Measurements from ENCODE around the gene TEAD3.
"Not testable (repeated sequence)": the region's sequence is repeated elsewhere in the genome, so short reads cannot be mapped to it uniquely, and the experiment has no call there.

TEAD3 gene

DNA sequence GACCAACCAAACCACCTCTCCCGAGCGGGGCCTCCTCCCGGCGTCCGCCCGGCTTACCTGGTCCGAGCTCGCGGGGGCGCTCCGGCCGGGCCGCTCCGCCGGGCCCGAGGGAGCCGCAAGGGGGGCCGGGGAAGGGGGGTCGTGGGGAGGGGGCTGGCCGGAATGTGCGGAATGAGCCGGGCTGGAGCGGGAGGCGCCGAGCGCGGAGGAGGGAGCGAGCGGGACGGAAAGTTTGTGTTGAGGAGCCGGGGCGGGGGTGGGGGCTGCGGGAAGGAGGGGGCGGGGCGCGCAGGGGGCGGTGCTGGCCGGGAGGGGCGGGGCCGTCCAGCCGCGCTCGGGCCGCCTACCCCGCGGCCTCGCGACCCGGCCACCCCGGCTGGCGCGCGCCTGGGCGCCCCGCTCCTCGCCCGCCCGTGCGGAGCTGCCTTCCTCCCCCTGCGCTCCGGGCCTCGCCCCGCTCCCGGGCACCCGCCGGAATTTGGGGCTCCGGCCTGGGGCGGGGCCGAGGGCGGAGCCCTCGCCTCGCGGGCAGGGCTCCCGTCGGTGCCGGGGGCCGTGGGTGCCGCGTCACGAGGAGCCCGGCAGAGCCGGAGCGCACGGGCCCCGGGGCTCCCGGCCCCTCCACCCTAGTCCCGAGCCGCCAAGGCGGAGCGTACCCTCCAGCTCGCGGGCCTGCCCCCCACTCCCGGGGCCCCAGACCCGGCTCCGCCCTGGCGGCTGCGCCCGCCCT, at the start of gene TEAD3:
TEAD3 (minus strand) TSS at position 239 of the 730 bp plus-strand sequence.
- peak within 1 kb of the TSS; percentile 25; the same call in 1 of the 2 replicates for H3K27ac ChIP-seq
- H3K4me3 ChIP-seq, result peak within 1 kb of the TSS; percentile 92
- DNase-seq (ENCODE audit: low read depth, low spot score), result no peak
- peak within 1 kb of the TSS; percentile 84 for H3K9ac ChIP-seq (ENCODE audit: insufficient read length)
- H3K9me3 ChIP-seq (ENCODE audit: low read depth, low read length), result no peaks in the 10 kb centered on the region
- TF ChIP-seq EZH2 (IDR thresholded peaks at IDR 0.05), result no peak
- TF ChIP-seq POLR2AphosphoS5 (IDR thresholded peaks at IDR 0.05; ENCODE audit: borderline replicate concordance, low read depth, low read length), result no peak
- TF ChIP-seq FOXP2 (optimal IDR thresholded peaks at IDR 0.05; ENCODE audit: control extremely low read depth, extremely low read length, insufficient read depth), result no peak
- no peaks in the 10 kb centered on the region for H3K36me3 ChIP-seq (ENCODE audit: insufficient read depth, low read length)

DNA sequence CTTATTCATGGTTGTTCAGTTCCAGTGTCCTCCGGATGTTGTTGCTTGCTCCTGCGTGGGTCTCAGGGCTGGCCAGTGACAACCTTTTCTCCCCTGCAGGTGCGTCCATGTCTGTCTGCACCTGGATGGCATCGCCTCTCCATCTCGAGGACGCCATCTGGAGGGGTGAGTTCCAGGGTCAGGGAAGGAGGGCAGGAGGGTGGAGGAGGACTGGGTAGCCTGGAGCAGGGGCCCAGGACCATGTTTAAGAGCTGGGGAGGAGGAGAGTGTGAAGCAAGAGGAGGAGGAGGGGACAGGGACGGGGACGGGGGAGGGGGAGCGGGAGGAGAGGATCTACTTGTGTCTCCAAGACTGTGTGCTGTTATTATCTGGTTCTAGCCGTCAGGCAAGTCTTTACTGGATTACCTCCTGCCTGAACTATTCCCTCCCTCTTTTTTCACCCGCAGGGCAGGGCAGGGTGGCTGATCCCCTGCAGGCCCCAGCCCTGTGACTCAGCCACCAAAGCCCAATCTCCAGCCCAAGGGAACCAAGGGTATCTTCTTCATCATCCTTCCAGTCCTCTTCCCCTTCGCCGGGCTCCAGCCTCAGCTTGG, 48.0 kb upstream of the TEAD3 start:
- Histone ChIP-seq H3K36me3 (ENCODE audit: insufficient read depth, low read length) (no peaks in the 10 kb centered on the region), H3K9me3 (ENCODE audit: low read depth, low read length) (no peaks in the 10 kb centered on the region; the same call in 1 of the 2 replicates), H3K4me3 (no peak overlapping the region), H3K9ac (ENCODE audit: insufficient read length) (no peak overlapping the region), H3K27ac (no peak overlapping the region)
- no peak for DNase-seq (ENCODE audit: low read depth, low spot score)
- no peak for TF ChIP-seq POLR2AphosphoS5 (IDR thresholded peaks at IDR 0.05; ENCODE audit: borderline replicate concordance, low read depth, low read length)
- no peak for TF ChIP-seq FOXP2 (optimal IDR thresholded peaks at IDR 0.05; ENCODE audit: control extremely low read depth, extremely low read length, insufficient read depth)
- no peak for TF ChIP-seq EZH2 (IDR thresholded peaks at IDR 0.05)

DNA sequence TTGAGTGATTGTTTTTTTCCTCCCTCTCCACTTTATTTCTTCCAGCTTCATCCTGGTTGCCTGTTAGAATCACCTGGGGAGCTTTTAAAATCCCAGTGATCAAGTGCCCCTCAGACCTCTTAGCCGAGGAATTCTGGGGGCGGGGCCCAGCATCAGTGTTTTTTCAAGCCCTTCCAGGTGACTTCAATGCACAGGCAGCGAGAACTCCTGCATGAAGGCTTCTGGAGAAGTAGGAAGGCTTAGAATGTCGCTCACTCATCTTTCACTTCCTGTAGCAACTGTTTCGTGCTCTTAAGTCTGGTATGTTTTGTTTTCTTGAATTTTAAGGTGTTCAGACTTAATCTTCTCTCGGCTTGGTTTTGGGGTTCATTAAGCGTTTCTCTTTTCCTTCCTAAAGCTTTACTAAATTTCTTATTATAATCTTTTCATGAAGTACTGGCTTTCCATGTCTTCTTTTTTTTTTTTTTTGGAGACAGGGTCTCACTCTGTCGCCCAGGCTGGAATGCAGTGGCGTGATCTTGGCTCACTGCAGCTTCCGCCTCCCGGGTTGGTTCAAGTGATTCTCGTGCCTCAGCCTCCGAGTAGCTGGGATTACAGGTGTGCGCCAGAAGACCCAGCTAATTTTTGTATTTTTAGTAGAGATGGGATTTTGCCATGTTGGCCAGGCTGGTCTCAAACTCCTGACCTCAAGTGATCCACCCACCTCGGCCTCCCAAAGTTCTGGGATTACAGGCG, 46.7 kb upstream of the TEAD3 start:
- no peaks in the 10 kb centered on the region; the same call in 1 of the 2 replicates for H3K9me3 ChIP-seq (ENCODE audit: low read depth, low read length)
- H3K4me3 ChIP-seq, result no peak overlapping the region
- DNase-seq (ENCODE audit: low read depth, low spot score), result no peak
- no peaks in the 10 kb centered on the region for H3K36me3 ChIP-seq (ENCODE audit: insufficient read depth, low read length)
- H3K9ac ChIP-seq (ENCODE audit: insufficient read length), result no peak overlapping the region
- TF ChIP-seq POLR2AphosphoS5 (IDR thresholded peaks at IDR 0.05; ENCODE audit: borderline replicate concordance, low read depth, low read length), result no peak
- TF ChIP-seq FOXP2 (optimal IDR thresholded peaks at IDR 0.05; ENCODE audit: control extremely low read depth, extremely low read length, insufficient read depth), result no peak
- TF ChIP-seq EZH2 (IDR thresholded peaks at IDR 0.05), result no peak
- no peak overlapping the region for H3K27ac ChIP-seq

DNA sequence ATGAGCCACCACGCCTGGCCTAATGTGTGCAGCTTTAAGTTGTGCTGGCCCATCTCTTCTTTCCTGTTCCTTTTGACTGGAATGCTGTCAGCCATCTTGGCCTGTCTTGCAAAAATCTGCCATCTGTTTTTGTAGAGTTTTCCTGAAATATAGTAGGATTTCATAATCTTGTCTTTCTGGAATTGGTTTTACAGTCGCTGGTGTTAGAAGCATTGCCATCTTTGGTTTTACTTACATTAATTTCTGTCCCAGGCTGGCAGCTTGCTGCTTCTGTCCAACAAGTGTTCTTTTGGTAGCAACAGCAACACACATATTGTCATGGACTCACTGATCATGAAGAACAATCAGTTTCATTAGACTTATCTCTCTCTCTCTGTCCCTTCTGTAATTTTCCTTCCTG, 45.0 kb upstream of the TEAD3 start:
- DNase-seq (ENCODE audit: low read depth, low spot score), result no peak
- Histone ChIP-seq H3K9me3 (ENCODE audit: low read depth, low read length) (no peaks in the 10 kb centered on the region; the same call in 1 of the 2 replicates), H3K27ac (no peak overlapping the region), H3K9ac (ENCODE audit: insufficient read length) (no peak overlapping the region), H3K36me3 (ENCODE audit: insufficient read depth, low read length) (no peaks in the 10 kb centered on the region), H3K4me3 (no peak overlapping the region)
- TF ChIP-seq EZH2 (IDR thresholded peaks at IDR 0.05), result no peak
- TF ChIP-seq POLR2AphosphoS5 (IDR thresholded peaks at IDR 0.05; ENCODE audit: borderline replicate concordance, low read depth, low read length), result no peak
- no peak for TF ChIP-seq FOXP2 (optimal IDR thresholded peaks at IDR 0.05; ENCODE audit: control extremely low read depth, extremely low read length, insufficient read depth)

- H3K36me3 ChIP-seq (ENCODE audit: insufficient read depth, low read length), result no peaks in the 10 kb centered on the region
- TF ChIP-seq POLR2AphosphoS5 (IDR thresholded peaks at IDR 0.05; ENCODE audit: borderline replicate concordance, low read depth, low read length) (no peak), EZH2 (IDR thresholded peaks at IDR 0.05) (no peak)
Observed at GRCh38 chr6:35539223-35539622, 42.3 kb upstream of the TEAD3 start.

GRCh38 chr6:35535847-35536246, 39.0 kb upstream of the TEAD3 start:
- not testable (repeated sequence) for DNase-seq (ENCODE audit: low read depth, low spot score); H3K36me3 ChIP-seq (ENCODE audit: insufficient read depth, low read length); H3K4me3 ChIP-seq; H3K27ac ChIP-seq; H3K9ac ChIP-seq (ENCODE audit: insufficient read length); H3K9me3 ChIP-seq (ENCODE audit: low read depth, low read length)

More at GRCh38 chr6:35539223-35539622, 42.3 kb upstream of the TEAD3 start:
- H3K4me3 ChIP-seq, result no peak overlapping the region
- no peaks in the 10 kb centered on the region; the same call in 1 of the 2 replicates for H3K9me3 ChIP-seq (ENCODE audit: low read depth, low read length)
- DNase-seq (ENCODE audit: low read depth, low spot score), result no peak
- no peak overlapping the region for H3K27ac ChIP-seq
- no peak overlapping the region for H3K9ac ChIP-seq (ENCODE audit: insufficient read length)

DNA sequence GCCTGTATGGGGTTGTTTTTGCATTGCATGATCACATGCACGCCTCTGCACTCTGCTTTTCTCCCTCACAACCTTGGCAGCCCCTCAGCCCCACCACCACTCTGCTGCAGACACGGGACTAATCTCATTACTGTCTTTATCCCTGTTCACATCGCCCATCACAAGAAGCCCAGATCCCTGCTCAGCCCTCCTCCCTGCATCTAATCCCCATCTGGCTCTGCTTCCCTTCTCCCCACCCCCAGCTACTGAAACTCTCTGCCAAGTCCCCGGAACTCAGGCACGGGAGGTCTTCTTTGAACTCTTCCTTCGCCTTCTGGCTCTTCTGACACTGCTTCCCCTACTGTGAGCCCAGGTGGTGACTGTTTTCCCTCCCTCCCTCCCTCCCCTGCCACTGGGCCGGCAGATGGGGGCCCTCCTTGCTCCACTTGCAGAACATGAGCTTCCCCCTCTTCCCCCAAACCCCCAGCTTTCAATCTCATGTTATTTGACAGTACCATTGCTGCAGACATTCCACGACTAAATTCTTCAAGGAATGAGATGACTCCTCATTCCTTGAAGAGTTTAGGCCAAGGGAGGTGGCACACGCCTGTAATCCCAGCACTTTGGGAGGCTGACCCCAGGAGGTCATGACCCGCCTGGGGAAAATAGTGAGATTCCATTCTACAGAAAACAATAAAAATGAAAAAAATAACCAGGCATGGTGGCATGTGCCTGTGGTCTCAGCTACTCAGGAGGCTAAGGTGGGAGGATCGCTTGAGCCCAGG, 37.7 kb upstream of the TEAD3 start:
- no peaks in the 10 kb centered on the region for H3K36me3 ChIP-seq (ENCODE audit: insufficient read depth, low read length)
- no peak overlapping the region for H3K9ac ChIP-seq (ENCODE audit: insufficient read length)
- no peak for DNase-seq (ENCODE audit: low read depth, low spot score)

DNA sequence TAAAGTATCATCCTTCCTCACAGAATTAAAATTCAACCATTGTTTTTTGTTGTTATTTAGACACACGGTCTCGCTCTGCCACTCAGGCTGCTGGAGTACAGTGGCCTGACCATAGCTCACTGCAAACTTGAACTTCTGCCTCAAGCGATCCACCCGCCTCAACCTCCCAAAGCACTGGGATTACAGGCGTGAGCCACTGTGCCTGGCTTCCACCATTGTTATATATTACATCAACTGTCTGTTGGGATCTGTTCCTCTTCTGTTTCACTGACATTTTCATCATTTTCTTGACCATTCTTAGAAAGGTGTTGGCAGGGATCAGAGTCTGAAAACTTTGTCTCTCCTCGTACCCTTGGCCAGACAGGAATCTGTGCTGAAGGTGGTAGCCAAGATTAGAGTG, 37.1 kb upstream of the TEAD3 start:
- no peak overlapping the region for H3K27ac ChIP-seq
- no peak overlapping the region for H3K9ac ChIP-seq (ENCODE audit: insufficient read length)
- H3K9me3 ChIP-seq (ENCODE audit: low read depth, low read length), result no peaks in the 10 kb centered on the region
- TF ChIP-seq FOXP2 (optimal IDR thresholded peaks at IDR 0.05; ENCODE audit: control extremely low read depth, extremely low read length, insufficient read depth) (no peak), POLR2AphosphoS5 (IDR thresholded peaks at IDR 0.05; ENCODE audit: borderline replicate concordance, low read depth, low read length) (no peak), EZH2 (IDR thresholded peaks at IDR 0.05) (no peak)
- no peaks in the 10 kb centered on the region for H3K36me3 ChIP-seq (ENCODE audit: insufficient read depth, low read length)
- no peak for DNase-seq (ENCODE audit: low read depth, low spot score)
- H3K4me3 ChIP-seq, result no peak overlapping the region

More for the DNA sequence above, 37.7 kb upstream of the TEAD3 start:
- no peak overlapping the region for H3K27ac ChIP-seq
- no peak overlapping the region for H3K4me3 ChIP-seq
- H3K9me3 ChIP-seq (ENCODE audit: low read depth, low read length), result no peaks in the 10 kb centered on the region
- TF ChIP-seq FOXP2 (optimal IDR thresholded peaks at IDR 0.05; ENCODE audit: control extremely low read depth, extremely low read length, insufficient read depth), result no peak
- no peak for TF ChIP-seq EZH2 (IDR thresholded peaks at IDR 0.05)
- no peak for TF ChIP-seq POLR2AphosphoS5 (IDR thresholded peaks at IDR 0.05; ENCODE audit: borderline replicate concordance, low read depth, low read length)
